GM12878 (cell line): ENCODE data around the gene APBA3. TPM values are rescaled to one million over a fixed set of nuclear protein-coding genes. Genes with fewer than 3 reads are reported as not detected.

Experiments
- ATF7 ChIP-seq: fragments of 450-650 bp; IDR thresholded peaks from 2 replicates; pipeline ENCODE4 v1.6.1; 2016; ENCODE audit warnings: low read depth, mild to moderate bottlenecking
- BHLHE40 ChIP-seq, 2 experiments: fragments of 450-650 bp in 1 of 2; IDR thresholded peaks; 2 replicates each; pipeline ENCODE4 v1.6.1; 2011 to 2017; ENCODE audit warnings: low read depth in 2 of 2, borderline replicate concordance in 1 of 2, improper control_type of control experiment in 1 of 2, low read length in 1 of 2, mild to moderate bottlenecking in 1 of 2
- CTCF ChIP-seq, 3 experiments: IDR thresholded peaks in 2 of 3; conservative IDR thresholded peaks in 1 of 3; 2 replicates each; pipeline ENCODE4 v1.5.1; 2011; ENCODE audit warnings: low read depth in 3 of 3, low read length in 3 of 3, mild to moderate bottlenecking in 3 of 3, control low read depth in 2 of 3, moderate library complexity in 2 of 3, inconsistent platforms in 1 of 3, mixed read lengths in 1 of 3; ENCODE audit not compliant: control insufficient read depth in 2 of 3, insufficient read depth in 1 of 3; ENCODE audit errors: extremely low read depth in 1 of 3
- E2F4 ChIP-seq: IDR thresholded peaks from 2 replicates; pipeline ENCODE4 v1.6.1; 2012; ENCODE audit warnings: low read depth, low read length, improper control_type of control experiment
- EED ChIP-seq: sonication (generic); IDR thresholded peaks from 2 replicates; pipeline ENCODE4 v1.6.1; 2016; ENCODE audit warnings: antibody characterized with exemption, low read depth
- FOXM1 ChIP-seq: IDR thresholded peaks from 2 replicates; pipeline ENCODE4 v1.6.1; 2012; ENCODE audit warnings: low read depth, mild to moderate bottlenecking, inconsistent platforms, low read length, moderate library complexity
- HCFC1 ChIP-seq: fragments of 150-350 bp; IDR thresholded peaks from 2 replicates; pipeline ENCODE4 v1.6.1; 2014; ENCODE audit warnings: low read length
- HDGF ChIP-seq: fragments of 450-650 bp; IDR thresholded peaks from 2 replicates; pipeline ENCODE4 v1.6.1; 2016; ENCODE audit warnings: antibody characterized with exemption
- MAX ChIP-seq: IDR thresholded peaks from 2 replicates; pipeline ENCODE4 v1.6.1; 2012; ENCODE audit warnings: low read depth, low read length, improper control_type of control experiment
- MTA3 ChIP-seq: IDR thresholded peaks from 2 replicates; pipeline ENCODE4 v1.6.1; 2012; ENCODE audit warnings: low read length, inconsistent platforms, borderline replicate concordance
- PBX3 ChIP-seq: IDR thresholded peaks from 2 replicates; pipeline ENCODE4 v1.6.1; 2011; ENCODE audit warnings: mild to moderate bottlenecking, low read depth, low read length, moderate library complexity; ENCODE audit not compliant: insufficient replicate concordance
- POU2F2 ChIP-seq: IDR thresholded peaks from 3 replicates; pipeline ENCODE4 v1.6.1; 2011; ENCODE audit warnings: low read depth, mild to moderate bottlenecking, low read length, borderline replicate concordance
- SP1 ChIP-seq: IDR thresholded peaks from one replicate; pipeline ENCODE4 v1.6.1; 2011; ENCODE audit warnings: low read depth, low read length
- SRF ChIP-seq, 2 experiments: IDR thresholded peaks; 2 replicates each; pipeline ENCODE4 v1.6.1; 2011; ENCODE audit warnings: low read depth in 2 of 2, low read length in 2 of 2, mild to moderate bottlenecking in 1 of 2, moderate library complexity in 1 of 2
- SUPT20H ChIP-seq: IDR thresholded peaks from 2 replicates; pipeline ENCODE4 v1.6.1; 2011; ENCODE audit warnings: low read depth, mild to moderate bottlenecking, low read length, moderate library complexity, borderline replicate concordance; ENCODE audit not compliant: control insufficient read depth
- ZNF274 ChIP-seq: IDR thresholded peaks from one replicate; pipeline ENCODE4 v1.8.0; 2011; ENCODE audit not compliant: insufficient read length, insufficient read depth
- ZNF384 ChIP-seq: IDR thresholded peaks from 2 replicates; pipeline ENCODE4 v1.6.1; 2012; ENCODE audit warnings: low read depth, mild to moderate bottlenecking, low read length, improper control_type of control experiment, borderline replicate concordance
- ZNF687 ChIP-seq: fragments of 450-650 bp; IDR thresholded peaks from 2 replicates; pipeline ENCODE4 v1.6.1; 2017; ENCODE audit warnings: mild to moderate bottlenecking, moderate library complexity
- polyA plus RNA-seq, 11 experiments: library from polyadenylated mRNA; depleted of rRNA in 4 of 11; unstranded in 6 of 11; stranded (reverse) in 5 of 11; fragments of >200 nt; fragmentation: Nextera tagmentation in 4 of 11; fragmentation: Illumina TruSeq in 1 of 11; extraction: Ambion mirVana in 4 of 11; extraction: Trizol in 1 of 11; gene quantifications; 1 replicate in 1 of 11; 2 replicates in 10 of 11; pipeline versions ENCODE4 v1.2.1 to v1.2.3, GENCODE V29; 2011 to 2016; ENCODE audit warnings: inconsistent platforms in 2 of 11, missing spikeins in 2 of 11, low read depth in 1 of 11
- total RNA-seq, 4 experiments: library from RNA; depleted of rRNA in 3 of 4; stranded (reverse); fragments of >200 nt in 3 of 4; fragmentation: Illumina TruSeq in 1 of 4; extraction: Trizol in 1 of 4; gene quantifications; 2 replicates each; pipeline versions ENCODE4 v1.2.1 to v1.2.3, GENCODE V29; 2013 to 2021

APBA3 gene
- total and polyA plus RNA-seq, 10 of the 15 experiments (the other 5 are each of a cell fraction or from before 2014, with no cell fraction given), result 0.31 to 36.4 (median 18.3) TPM

- TF ChIP-seq ZNF687 (peak; percentile 68), FOXM1 (no peak), ATF7 (peak; percentile 98), PBX3 (no peak), SUPT20H (no peak), SRF (IDR thresholded peaks at IDR 0.05; ENCODE audit: low read depth in 2 of 2, low read length in 2 of 2) (peak; percentile 84 to 94), EED (0 out of 2 replicates have a peak, but pooled peaks have one; percentile 30), ZNF274 (no peak), MAX (no peak), HDGF (peak; percentile 98), HCFC1 (peak; percentile 93), POU2F2 (peak; percentile 65; the same call in 1 of the 3 replicates), E2F4 (no peak), ZNF384 (no peak), MTA3 (no peak), BHLHE40 (IDR thresholded peaks at IDR 0.05; ENCODE audit: borderline replicate concordance in 1 of 2, low read depth in 2 of 2, low read length in 1 of 2) (peak; percentile 85 to 93), CTCF (IDR thresholded peaks at IDR 0.05 in 2 of 3, conservative IDR thresholded peaks at IDR 0.05 in 1 of 3; ENCODE audit: control insufficient read depth in 2 of 3, extremely low read depth in 1 of 3, insufficient read depth in 1 of 3, low read depth in 3 of 3, low read length in 3 of 3) (no peak), SP1 (peak; percentile 17)
Observed at GRCh38 chr19:3762501-3763459, 1.3 kb upstream of the APBA3 start, which contains the start of gene MRPL54 (continued).
